ENCODE results near the gene SLCO3A1. TPM values are rescaled to one million over a fixed set of nuclear protein-coding genes. Genes with fewer than 3 reads are reported as not detected.

Gene SLCO3A1
- total and polyA plus RNA-seq, 2 of the 8 experiments (the other 6 are each of a cell fraction or from before 2014, with no cell fraction given) = 15.1 to 20.4 TPM

DNA sequence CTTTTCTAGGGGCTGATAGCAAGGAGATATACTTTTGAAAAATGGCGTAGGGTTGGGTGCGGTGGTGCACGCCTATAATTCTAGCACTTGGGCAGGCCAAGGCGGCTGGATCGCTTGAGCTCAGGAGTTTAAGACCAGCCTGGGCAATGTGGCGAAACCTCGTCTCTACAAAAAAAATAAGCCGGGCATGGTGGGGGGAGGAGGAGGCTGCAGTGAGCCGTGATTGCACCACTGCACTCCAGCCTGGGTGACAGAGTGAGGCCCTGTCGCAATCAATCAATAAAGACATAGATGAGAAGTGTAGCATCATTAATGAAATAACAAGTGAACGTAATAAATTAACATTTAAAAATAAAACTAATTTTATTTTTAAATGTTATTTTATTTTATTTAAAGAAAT is 134.6 kb downstream of the SLCO3A1 start (continued):
- TF ChIP-seq CEBPB (IDR thresholded peaks at IDR 0.05; ENCODE audit: low read depth, low read length) = no peak
- TF ChIP-seq YY1 (IDR thresholded peaks at IDR 0.05; ENCODE audit: low read depth, low read length) = no peak
- TF ChIP-seq EGR1 (IDR thresholded peaks at IDR 0.05; ENCODE audit: borderline replicate concordance, low read depth, low read length) = no peak
- no peak for TF ChIP-seq CBX5 (IDR thresholded peaks at IDR 0.05; ENCODE audit: low read depth, low read length)
